Measurements from ENCODE around the gene GAB2.
A peak's percentile ranks its signal among the peaks of the same experiment; 100 is the strongest.
"Not testable (repeated sequence)": the region's sequence is repeated elsewhere in the genome, so short reads cannot be mapped to it uniquely, and the experiment has no call there.

Gene GAB2

DNA sequence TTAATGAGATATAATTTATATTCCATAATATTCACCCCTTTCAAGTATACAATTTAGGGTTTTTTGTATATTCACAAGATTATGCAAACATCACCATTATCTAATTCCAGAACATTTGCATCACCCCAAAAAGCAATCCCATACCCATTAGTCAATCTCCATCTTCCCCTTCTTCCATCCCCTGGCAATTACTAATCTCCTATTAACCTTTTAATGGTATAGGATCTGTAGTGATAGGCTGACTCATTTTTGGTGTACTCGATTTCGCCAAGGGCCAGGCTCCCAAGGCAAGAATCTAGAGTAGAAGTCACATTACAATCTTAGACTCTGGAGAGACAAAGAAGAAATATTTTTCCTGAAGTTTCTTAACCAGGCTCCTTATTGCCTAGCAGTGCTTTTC is 113.4 kb downstream of the GAB2 start:
- no peak for DNase-seq

- DNase-seq: no peak
Observed at GRCh38 chr11:78300108-78300839, 117.3 kb downstream of the GAB2 start.

- DNase-seq: no peak
Observed at GRCh38 chr11:78299000-78299710, 118.5 kb downstream of the GAB2 start.

DNA sequence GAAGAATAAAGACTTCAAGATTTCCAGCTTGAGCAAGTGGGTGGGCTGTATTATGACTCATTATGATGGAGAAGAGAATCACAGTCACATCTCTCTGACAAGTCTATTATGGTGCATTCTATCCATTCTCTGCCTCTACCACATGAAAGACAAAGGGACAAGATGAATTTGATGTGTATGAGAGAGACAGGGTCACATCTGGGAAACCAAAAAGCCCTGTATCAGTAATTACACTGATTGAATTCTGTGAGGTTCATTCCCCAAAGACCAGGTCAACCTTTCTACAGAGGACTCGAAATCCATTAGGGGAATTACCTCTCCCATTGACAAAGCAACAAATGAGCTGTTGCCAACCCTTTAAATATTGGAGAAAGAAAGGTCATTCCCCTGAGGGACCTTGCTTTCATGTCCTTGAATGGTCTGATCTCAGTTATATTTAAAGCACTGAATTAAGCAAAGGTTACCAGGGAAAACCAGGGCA is 119.3 kb downstream of the GAB2 start:
- DNase-seq: no peak

- DNase-seq: no peak
Observed at GRCh38 chr11:78295991-78296930, 121.4 kb downstream of the GAB2 start.

DNA sequence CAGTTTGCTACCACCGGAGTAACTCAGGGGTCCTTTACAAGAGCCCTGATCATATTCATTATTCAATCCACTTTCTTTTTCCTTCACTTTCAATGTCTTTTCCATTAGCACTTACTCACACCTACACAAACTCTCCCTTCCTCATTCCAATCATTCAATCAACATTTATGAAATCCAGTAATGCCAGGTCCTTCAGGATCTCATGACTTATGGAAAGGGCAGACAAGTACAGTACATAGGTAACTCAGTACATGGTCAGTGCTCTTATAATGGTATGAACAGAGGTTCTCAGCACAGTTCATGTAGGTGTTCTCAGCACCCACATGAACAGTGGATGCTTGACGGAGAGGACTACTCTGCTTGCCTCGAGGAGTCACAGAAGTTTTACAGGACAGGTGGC is 122.3 kb downstream of the GAB2 start:
- no peak for DNase-seq

DNA sequence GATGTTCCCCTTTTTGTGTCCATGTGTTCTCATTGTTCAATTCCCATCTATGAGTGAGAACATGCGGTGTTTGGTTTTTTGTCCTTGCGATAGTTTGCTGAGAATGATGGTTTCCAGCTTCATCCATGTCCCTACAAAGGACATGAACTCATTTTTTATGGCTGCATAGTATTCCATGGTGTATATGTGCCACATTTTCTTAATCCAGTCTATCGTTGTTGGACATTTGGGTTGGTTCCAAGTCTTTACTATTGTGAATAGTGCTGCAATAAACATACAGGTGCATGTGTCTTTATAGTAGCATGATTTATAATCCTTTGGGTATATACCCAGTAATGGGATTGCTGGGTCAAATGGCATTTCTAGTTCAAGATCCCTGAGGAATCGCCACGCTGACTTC is 123.5 kb downstream of the GAB2 start:
- DNase-seq: not testable (repeated sequence)

DNA sequence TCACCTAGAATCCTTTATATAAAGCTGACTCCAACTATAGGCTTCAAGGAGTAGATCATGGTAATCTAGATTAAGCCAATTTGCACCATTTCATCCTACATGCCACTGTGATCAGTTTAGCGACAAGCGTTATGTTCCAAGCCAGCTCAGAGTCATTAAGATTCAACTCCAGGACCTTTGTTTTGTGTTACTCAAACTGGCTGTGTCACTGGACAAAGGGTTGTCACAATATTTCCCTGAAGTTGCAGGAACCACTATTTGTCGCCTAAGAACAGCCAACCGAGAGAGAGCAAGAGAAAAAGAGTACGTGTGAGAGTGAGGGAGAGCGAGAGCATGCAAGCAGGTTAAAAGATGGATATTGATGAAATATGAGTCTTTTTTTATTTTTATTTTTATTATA is 124.1 kb downstream of the GAB2 start:
- peak in 1 of 2 donors; percentile 4 for DNase-seq

GRCh38 chr11:78292109-78292803 is 125.4 kb downstream of the GAB2 start:
- DNase-seq: peak; percentile 50 to 64

GRCh38 chr11:78291503-78292108 is 126.0 kb downstream of the GAB2 start:
- no peak for DNase-seq

DNA sequence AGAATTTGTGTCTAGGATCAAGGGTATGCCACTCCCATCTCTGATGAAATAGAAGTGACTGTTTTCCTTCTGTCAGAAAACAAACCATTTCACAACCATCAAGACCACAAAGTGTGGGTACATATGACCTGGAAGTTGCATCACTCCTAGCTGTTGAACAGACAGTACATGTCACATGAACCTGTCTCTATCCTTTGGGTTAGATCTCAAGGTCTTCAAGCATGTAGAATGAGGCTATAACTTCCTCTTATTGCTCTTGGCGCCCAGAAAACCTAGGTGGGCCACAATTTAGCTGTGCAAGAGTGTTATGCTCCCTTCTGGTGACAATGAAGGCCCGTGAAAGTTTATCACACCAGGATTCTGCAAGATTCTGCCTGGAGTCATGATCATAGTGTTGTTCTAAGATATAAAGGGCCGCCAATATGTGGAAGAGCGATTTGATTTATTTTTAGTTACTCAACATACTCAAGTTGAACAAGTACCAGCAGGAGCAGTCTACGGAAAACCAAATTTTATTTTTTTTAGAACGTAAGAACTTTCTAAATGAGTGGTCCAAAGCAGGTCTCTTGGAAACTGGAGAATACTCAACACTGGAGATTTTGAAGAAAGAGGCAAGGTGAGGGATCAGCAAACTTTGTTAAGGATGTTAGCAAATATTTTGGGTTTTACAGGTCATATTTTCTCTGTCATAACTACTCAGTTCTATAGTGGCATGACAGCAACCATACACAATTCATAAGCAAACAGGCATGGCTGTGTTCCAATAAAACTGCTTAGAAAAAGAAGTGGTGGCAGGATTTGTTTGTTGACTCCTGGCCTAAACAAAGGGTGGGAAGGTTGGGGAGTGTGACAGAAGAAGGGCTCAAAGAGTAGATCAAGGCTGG is 127.1 kb downstream of the GAB2 start:
- DNase-seq: peak; percentile 27 to 64

GRCh38 chr11:78289552-78290292 is 127.9 kb downstream of the GAB2 start:
- no peak for DNase-seq

GRCh38 chr11:78284260-78284659 is 133.4 kb downstream of the GAB2 start:
- no peak for DNase-seq

- DNase-seq: no peak
Observed at GRCh38 chr11:78282821-78283220, 134.8 kb downstream of the GAB2 start.

DNA sequence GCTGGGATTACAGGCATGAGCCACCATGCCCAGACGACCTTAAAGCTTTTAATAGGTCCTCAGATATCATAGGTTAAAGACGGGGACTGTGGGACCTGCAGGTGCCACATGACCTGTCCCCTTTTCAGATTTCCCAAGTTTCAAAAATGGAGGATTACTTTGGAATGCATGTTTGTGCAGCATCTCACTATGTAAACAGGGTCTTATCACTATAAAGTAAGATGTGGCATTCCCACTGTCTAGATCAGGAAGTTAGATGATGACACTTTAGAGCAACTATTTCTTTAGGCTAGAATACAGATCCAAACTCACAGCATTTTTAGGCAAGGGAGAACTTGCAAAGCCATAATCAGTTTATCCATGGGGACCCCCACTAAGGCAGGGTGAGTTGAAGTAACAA is 136.1 kb downstream of the GAB2 start:
- no peak for DNase-seq

DNA sequence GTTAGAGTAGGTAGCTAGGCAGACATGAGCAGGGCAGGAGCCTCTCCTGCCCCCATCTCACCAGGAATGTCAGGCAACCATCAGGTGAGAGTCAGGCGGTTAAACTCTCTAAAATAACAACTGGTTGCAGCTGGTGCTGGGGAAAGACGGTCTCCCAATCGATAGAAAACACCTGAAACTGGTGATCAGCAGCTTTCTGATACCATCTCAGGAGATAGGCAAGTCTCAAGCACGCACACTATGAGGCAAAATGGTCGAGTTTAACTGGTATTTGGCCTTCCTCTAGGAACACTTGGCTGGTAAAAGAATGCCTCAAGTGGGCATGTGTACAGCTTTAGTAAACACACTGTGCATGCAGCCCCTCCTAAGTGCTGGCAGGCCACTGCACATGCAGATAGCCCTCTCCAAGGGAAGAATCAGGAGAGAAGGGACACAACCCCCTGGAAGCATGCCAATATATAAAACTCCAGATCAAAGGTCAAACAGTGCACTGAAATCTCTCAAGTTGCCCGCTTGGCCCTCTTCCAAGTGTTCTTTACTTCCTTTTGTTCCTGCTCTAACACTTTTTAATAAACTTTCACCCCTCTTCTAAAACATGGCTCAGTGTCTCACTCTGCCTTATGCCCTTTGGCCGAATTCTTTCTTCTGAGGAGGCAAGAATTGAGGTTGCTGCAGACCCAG is 140.2 kb downstream of the GAB2 start:
- DNase-seq: no peak

DNA sequence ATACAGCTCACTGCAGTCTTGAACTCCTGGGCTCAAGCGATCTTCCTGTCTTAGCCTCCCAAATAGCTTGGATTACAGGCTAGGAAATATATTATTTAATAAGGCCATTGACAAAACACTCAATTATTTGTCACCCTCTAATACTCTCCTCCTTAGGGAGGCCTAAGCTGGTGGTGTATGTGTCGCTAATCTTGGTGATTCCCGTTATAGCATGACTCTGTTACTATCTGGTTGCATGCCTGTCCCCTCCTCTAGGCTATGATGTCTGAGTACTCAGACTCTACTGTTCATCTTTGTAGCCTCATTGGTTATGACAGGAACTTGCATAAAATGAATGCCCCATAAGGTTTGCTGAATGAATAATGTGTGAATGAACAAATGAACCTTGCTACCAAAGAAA is 141.3 kb downstream of the GAB2 start:
- DNase-seq: no peak

DNA sequence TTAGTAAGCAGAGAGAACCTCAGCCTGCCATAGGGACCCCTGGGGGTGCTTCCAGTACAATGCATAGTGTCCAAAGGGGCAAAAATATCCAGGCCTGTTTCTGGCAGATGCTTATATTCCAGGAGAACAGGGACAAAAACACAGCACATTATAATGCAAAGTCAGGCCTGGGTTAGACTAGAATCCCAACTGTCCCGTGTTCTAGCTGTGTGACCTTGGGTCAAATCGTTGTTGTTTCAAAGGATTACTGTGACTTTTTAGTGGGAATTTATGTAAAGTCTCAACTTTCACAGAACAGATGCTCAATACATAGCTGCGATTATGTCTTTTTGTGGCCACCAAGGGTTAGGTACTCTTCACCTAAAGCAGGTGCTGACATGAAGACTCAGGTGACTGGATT is 142.9 kb downstream of the GAB2 start:
- no peak for DNase-seq

GRCh38 chr11:78272625-78273269 is 144.9 kb downstream of the GAB2 start:
- DNase-seq: not testable (repeated sequence)

All from CD4-positive, alpha-beta T cell treated with Interferon alpha-2 for 1 hour (primary cell).